HG03066 (cell line): ENCODE results near the gene OR56B1.
"Not testable (repeated sequence)": the region's sequence is repeated elsewhere in the genome, so short reads cannot be mapped to it uniquely, and the experiment has no call there.

ENCODE experiments used
- ATAC-seq: cut with Tn5 transposase; IDR thresholded peaks from one replicate; pipeline ENCODE4 v1.9.1; 2021; ENCODE audit warnings: low read depth; ENCODE audit not compliant: unreplicated experiment

Gene OR56B1, protein sequence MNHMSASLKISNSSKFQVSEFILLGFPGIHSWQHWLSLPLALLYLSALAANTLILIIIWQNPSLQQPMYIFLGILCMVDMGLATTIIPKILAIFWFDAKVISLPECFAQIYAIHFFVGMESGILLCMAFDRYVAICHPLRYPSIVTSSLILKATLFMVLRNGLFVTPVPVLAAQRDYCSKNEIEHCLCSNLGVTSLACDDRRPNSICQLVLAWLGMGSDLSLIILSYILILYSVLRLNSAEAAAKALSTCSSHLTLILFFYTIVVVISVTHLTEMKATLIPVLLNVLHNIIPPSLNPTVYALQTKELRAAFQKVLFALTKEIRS

DNA sequence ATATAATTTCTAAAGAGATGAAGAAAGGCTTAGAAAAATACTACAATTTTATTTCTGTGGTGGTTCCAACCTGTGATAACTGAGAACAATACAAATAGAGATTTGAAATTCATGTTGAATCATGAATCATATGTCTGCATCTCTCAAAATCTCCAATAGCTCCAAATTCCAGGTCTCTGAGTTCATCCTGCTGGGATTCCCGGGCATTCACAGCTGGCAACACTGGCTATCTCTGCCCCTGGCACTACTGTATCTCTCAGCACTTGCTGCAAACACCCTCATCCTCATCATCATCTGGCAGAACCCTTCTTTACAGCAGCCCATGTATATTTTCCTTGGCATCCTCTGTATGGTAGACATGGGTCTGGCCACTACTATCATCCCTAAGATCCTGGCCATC is at the start of gene OR56B1:
Gene OR56B1, plus strand, starts transcription at position 53 of the 400 bp plus-strand sequence. Its CDS starts 69 bp downstream, at position 122.
- no peak for ATAC-seq

DNA sequence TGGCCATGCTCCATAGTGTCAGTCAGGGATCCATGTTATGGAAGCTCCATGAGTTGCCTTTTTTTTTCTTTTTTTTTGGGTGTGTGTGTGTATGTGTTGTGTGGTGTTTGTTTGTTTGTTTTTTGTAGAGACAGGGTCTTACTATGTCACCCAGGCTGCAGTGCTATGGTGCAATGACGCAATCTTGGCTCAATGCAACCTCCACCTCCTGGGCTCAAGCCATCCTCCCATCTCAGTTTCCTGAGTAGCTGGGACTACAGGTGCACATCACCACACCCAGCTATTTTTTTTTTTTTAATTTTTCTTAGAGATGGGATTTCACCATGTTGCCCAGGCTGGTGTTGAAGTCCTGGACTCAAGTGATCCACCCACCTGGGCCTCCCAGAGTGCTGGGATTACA is 47.8 kb upstream of the OR56B1 start:
- ATAC-seq, result no peak

DNA sequence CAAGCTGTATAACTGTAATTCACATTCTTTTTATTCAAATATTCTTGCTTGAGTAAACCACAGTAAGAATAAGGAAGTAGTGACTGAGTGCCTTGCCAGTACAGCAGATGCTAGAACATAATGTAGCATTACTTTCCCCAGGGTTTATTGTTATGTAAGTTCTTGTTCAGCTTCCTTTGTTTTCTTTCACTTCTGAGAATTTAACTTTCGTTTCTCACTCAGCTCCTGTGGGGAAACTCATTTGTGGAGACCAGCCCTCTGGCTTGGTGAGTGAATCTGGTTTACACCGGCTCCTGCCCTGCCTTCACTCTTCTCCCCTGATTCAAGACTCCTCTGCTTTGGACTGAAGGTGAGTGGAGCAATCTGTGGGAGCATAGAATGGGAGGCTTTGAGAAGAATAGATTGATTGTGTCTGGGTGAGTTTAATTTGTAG is 46.7 kb upstream of the OR56B1 start, which contains the start of gene TRIM22:
Gene TRIM22, plus strand, starts transcription at position 240 of the 433 bp plus-strand sequence. CDS start 6,443 bp downstream, outside the sequence.
- peak; percentile 63 for ATAC-seq

DNA sequence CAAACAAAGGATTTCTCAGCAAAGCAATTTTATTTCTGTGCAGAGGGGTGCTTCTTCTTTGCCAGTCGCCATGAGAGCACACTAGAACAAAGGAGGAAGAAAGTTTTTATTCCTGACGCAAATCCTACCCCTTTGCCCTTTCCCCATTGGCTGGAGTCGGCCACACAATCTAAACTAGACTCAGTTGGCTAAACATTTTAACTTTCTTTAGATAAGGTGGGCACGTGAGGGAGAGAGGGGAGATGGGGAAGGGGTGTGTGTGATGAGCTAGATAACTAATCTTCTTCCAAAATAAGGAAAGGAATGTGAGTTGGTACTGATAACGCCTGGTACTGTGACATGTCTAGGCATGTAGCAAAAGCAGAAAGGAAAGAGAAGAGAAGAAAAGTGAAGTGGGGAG is 46.0 kb upstream of the OR56B1 start:
- no peak for ATAC-seq

DNA sequence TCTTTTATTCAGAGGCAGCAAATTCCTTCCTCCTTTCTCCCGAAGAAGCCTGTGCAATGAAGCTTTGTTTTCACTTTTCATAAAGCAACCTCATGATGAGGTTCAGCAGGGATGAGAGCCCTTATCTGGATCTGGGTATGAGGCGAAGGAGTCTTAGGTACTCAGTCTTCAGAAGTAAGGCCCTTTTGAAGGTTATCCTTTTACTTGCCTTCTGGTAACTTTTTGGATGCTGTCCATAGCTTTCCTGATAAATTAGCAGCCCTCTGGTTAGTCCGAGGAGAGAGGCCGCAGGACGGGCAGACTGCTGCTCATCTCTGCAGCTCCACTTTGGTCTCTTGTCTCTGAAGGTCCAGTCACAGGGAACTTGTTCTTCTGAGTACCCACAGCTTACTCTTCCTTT is 45.5 kb upstream of the OR56B1 start:
- no peak for ATAC-seq

DNA sequence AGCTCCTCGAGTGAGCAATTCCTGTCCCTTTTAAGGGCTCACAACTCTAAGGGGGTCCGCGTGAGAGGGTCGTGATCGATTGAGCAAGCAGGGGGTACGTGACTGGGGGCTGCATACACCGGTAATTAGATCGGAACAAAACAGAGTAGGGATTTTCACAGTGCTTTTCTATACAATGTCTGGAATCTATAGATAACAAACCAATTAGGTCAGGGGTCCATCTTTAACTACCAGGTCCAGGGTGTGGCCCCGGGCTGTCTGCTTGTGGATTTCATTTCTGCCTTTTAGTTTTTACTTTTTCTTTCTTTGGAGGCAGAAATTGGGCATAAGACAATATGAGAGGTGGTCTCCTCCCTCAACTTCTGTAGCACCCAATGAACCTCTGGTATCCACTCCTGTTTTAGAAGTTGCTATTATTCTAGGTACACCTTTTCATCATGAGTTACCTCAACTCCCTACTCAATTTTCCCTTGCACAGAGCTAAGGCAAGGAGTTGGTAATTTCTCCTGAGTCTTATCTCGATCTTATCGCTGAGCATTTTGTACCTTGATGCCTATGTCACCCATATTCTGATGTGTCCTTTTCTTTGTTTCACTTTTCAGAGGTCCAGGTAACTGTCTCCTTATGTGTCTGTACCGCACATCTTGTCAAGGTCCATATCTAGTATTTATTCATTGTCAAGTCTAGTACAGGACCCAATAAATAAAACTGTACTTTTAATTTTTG is 44.8 kb upstream of the OR56B1 start:
- ATAC-seq, result not testable (repeated sequence)

DNA sequence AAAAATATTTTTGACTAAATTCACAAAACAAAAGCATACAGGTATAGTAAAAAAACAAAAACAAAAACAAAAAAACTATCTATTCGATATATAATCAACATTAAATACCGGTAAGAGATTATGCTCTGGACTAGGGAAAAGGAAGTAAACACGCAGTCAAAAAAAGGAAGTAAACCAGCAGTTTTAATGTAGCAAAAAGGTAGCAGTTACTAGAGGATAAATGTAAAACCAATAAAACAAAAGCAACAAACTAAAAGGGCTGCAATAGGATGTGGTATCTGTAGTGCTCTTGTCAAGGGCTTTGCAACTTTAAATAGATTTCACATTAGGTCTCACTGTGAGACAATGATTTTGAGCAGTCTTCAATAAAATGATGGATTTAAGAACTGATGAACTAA is 44.3 kb upstream of the OR56B1 start:
- no peak for ATAC-seq

DNA sequence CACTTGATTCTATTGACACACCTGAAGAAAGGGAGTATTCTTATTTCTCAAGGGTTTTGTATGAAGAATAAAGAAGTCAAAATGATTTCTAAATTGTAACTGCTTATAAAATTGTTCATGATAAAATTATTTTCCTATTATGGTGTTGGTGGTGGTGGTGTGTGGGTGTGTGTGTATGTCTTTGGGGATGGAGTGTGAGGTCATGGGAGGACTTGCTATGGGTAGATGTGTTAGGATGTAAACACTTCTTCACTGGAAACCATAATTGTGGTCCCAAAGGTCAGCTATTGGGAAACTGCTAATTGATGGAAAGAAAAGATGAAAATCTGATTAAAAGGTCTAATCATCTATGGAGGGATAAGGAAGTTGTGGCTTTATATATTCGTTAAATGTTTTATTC is 41.6 kb upstream of the OR56B1 start:
- no peak for ATAC-seq

DNA sequence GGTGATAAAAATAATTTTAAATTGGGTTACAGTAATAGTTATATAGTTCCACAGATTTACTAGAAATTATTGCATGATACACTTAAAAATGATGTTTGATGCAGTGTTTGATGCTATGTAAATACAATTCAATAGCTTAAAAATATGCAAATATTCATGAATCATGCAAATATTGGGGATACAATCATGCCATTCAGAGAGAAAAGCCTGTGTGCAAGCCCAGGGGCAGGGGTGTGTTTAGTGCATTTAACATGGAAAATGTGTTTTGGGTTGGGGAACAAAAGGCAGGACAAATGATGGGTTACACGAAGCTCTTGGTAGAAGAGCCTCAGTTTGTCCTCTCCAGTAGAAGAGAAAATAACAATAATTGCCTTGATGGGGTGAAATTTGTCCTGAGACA is 40.7 kb upstream of the OR56B1 start:
- no peak for ATAC-seq

DNA sequence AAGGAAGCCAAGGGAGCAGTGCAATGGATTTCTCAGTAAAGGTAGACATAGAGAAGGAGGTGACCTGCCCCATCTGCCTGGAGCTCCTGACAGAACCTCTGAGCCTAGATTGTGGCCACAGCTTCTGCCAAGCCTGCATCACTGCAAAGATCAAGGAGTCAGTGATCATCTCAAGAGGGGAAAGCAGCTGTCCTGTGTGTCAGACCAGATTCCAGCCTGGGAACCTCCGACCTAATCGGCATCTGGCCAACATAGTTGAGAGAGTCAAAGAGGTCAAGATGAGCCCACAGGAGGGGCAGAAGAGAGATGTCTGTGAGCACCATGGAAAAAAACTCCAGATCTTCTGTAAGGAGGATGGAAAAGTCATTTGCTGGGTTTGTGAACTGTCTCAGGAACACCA is 40.0 kb upstream of the OR56B1 start:
- no peak for ATAC-seq

DNA sequence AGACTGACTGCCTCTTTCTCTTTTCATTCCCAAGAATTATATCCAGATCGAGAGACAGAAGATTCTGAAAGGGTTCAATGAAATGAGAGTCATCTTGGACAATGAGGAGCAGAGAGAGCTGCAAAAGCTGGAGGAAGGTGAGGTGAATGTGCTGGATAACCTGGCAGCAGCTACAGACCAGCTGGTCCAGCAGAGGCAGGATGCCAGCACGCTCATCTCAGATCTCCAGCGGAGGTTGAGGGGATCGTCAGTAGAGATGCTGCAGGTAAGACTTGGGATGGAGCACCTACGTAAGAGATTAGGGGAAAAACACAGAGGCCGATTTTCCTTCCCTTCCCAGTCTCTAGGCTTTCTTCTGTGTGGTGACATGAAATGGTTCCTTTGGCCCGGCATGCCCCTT is 38.0 kb upstream of the OR56B1 start:
- ATAC-seq, result no peak

DNA sequence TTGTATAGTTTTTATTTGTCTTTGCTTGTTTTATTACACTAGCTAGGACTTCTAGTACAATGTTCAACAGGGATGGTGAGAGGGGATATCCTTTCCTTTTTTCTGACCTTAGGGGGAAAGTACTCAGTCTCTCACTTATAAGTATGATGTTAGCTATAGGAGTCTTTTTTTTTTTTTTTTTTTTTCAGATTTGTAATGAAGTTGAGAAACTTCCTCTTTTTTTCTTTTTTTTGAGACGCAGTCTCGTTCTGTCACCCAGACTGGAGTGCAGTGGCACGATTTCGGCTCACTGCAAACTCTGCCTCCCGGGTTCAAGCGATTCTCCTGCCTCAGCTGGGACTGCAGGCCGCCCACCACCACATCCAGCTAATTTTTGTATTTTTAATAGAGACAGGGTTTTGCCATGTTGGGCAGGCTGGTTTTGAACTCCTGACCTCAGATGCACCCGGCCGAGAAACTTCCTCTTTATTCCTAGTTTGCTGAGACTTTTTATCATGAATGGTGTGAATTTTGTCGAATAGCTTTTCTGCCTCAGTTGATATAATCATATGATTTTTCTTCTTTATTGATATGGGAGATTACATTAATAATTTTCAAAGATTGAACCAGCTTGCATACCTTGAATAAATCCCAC is 35.7 kb upstream of the OR56B1 start:
- no peak for ATAC-seq

DNA sequence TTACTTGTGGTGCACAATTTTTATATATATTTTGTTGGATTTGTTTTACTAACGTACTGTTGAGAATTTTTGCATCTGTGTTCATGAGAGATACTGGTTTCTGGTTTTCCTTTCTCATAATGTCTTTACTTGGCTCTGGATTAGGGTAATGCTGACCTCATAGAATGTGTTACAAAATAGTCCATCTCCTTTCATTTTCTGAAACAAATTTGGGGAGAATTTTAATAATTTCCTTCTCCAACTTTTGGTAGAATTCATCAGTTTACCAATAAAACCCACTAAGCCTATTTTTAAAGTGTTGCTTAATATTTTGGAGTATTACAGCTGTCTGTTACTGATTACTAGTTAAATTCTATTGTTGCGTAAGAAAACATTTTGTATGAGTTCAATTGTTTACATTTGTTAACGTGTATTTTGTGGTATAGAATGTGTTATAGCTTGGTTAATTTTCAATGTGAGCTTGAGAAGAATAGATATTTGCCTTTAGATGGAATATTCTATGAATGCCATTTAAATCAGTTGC is 35.1 kb upstream of the OR56B1 start:
- ATAC-seq, result no peak

DNA sequence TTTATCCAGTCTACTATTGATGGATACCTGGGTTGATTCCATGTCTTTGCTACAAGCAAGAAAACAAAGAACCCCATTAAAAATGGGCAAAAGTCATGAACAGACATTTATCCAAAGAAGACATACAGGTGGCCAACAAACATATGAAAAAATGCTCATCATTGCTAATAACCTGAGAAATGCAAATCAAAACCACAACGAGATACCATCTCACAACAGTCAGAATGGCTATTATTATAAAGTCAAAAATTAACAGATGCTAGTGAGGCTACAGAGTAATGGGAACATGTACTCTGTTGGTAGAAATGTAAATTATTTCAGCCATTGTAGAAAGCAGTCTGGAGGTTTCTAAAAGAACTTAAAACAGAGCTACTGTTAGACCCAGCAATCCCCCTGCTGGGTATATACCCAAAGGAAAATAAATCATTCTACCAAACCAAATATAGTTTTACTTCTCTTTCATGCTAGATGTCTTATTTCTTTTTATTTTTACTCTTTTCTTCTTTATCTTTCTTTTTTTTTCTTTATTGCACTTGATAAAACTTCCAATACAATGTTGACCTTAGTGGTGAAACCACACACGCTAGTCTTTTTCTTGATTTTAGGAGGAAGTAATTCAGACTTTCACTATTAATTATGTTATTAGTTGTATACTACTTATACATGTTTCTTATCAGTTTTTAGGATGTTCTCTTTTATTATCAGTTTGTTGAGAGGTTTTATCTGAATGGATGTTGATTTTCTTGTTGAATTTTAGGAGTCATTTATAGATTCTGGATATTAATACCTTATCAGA is 32.3 kb upstream of the OR56B1 start:
- peak; percentile 72 for ATAC-seq

DNA sequence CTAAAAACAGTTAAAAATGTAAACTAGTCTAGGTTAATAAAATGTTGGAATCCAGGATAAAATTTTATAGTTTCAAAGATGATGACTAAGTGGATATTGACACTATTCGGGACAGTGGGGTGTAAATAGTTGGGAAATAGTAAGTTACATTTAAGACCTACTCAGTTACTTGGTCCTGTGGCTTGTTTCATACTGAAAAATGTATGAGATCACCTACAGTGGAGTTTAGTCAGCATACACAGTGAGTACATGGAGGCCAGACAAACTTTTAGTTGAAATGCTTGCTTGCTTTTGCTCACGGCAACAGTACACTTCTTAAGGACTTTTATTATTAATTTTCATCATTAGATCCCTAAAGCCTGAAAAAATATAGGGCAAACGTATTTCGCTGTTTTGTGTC is 30.6 kb upstream of the OR56B1 start:
- no peak for ATAC-seq

DNA sequence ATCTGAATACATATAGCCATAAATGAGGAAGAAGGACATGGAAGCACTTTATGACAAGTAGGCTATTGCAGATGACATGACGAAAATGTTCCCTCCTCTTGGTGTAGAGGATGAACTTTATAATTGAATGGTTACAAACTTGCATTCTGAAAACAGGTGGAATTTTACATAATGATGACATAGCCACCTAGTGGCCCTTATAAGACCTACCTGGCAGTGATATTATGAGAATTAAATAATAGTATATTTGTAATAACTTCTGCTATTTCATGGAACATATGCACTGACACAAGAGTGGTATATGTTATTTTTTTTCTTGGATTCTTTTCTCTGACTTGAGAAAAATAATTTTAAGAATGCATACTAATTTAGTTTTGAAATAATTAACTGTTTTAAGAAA is 23.7 kb upstream of the OR56B1 start:
- ATAC-seq, result no peak

DNA sequence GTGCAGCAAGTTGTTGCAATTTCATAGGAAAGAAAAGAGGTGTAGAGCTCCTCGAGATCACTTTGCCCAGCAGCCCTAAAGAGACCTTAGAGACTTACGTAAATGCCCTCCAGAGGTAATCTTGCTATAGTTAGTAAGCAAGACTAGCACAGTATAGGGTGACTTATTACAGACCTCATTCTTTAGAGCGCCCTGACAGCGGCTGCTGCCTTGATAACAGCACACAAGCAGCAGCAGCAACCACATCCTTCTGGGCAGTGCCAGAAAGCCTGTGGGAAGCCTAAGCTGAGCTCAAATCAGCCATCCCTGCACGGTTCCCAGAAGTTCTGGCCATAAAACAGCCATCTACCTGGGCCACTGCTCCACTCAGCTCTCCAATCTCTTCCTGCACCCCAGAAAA is 22.6 kb upstream of the OR56B1 start:
- ATAC-seq, result no peak

DNA sequence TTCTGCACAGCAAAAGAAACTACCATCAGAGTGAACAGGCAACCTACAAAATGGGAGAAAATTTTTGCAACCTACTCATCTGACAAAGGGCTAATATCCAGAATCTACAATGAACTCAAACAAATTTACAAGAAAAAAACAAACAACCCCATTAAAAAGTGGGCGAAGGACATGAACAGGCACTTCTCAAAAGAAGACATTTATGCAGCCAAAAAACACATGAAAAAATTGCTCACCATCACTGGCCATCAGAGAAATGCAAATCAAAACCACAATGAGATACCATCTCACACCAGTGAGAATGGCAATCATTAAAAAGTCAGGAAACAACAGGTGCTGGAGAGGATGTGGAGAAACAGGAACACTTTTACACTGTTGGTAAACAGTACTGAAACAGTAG is 19.7 kb upstream of the OR56B1 start:
- not testable (repeated sequence) for ATAC-seq

DNA sequence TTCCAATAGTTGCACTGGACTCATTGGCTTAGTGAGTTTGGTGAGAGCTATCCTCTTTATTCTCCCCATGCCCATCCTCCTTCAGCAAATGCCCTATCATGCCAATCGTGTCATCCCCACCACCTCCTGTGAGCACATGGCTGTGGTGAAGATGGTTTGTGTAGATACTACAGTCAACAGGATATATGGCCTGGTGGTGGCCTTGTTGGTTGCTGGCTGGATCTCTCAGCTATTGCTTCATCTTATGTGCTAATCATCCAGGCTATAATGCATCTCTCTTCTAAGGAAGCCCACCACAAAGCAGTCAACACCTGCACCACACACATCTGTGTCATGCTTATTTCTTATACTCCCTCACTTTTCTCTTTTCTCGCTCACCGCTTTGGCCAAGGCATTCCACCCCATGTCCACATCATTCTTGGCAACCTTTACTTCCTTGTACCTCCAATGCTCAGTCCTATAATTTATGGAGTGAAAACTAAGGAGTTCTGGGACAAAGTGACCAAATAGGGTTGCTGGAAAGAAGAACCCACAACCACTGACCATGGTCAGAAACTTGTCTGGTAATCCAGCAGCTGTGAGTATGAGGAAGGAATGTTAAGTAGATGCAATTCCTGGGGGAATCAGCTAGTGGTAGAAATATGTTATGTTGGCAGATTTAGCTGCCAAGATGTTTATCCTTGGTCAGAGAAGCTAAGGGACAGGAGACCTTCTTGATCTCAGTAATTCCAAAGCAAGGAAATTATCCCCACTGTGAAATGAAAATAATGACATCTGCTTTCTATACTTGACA is 16.3 kb upstream of the OR56B1 start:
- ATAC-seq, result no peak

DNA sequence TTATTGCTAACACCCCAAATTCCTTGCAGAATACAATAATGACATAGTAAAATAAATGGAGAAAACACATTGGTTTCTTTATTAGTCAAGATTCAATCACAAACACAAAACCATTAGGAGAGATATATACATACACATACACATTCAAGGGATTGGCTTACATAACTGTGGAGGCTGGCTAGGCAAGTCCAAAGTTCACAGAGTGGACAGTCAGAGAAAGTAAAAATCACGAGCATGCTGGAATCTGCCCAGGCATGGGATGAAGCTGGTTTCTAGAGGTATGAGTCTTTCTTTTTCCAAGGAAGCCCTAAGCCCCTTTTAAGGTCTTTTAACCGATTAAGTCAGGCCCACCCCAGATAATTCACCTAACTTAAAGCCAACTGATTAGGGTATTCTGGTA is 13.6 kb upstream of the OR56B1 start:
- ATAC-seq, result no peak
